ENCODE measurements around the gene RNF182. TPM values are rescaled to one million over a fixed set of nuclear protein-coding genes. Genes with fewer than 3 reads are reported as not detected.

RNF182 gene
- total RNA-seq, 1 donor from 2014 or later: 3.0 TPM

DNA sequence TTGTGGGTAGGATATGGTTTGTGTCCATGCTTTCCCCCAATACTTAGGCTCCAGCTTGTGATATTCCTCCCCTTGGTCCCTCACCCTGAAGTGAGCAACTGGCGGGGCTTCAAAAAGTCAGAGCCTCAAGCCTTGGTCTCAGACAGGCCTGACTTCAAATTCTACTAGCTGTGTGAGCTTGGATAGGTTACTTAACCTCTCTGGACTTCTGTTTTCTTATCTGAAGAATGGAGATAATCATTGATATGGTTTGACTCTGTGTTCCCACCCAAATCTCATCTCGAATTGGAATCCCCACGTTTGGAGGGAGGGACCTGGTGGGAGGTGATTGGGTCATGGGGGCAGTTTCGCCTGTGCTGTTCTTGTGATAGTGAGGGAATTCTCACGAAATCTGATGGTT lies 97.9 kb downstream of the RNF182 start:
- intact Hi-C loops (cut with DNase I): no loop called here

DNA sequence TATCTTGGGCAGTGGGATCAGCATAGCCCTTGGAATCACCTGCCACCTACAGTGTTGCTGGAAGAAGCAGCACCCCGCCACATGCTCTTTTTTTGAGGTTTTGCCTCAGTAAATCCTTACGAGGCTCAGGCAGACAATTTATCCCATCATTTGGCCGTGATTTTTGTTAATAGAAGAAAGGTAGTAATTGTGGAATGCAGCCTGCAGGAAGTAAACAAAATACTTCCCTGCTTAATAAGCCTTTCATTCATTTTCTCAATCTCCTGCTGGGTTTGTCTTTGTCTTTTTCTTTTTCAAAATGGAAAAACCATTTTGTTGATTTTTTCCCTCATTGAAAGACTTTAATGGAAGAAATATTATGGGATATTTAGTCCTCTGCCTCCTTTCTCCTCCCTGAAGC lies 99.1 kb downstream of the RNF182 start:
- H3K4me1 ChIP-seq: no peaks in the 10 kb centered on the region
- no peak overlapping the region for H3K27ac ChIP-seq
- TF ChIP-seq, protein P1, sequence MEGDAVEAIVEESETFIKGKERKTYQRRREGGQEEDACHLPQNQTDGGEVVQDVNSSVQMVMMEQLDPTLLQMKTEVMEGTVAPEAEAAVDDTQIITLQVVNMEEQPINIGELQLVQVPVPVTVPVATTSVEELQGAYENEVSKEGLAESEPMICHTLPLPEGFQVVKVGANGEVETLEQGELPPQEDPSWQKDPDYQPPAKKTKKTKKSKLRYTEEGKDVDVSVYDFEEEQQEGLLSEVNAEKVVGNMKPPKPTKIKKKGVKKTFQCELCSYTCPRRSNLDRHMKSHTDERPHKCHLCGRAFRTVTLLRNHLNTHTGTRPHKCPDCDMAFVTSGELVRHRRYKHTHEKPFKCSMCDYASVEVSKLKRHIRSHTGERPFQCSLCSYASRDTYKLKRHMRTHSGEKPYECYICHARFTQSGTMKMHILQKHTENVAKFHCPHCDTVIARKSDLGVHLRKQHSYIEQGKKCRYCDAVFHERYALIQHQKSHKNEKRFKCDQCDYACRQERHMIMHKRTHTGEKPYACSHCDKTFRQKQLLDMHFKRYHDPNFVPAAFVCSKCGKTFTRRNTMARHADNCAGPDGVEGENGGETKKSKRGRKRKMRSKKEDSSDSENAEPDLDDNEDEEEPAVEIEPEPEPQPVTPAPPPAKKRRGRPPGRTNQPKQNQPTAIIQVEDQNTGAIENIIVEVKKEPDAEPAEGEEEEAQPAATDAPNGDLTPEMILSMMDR (IDR thresholded peaks at IDR 0.05): no peak
- DNase-seq (ENCODE audit: low spot score in 2 of 2): no peak
- H3K36me3 ChIP-seq: no peaks in the 10 kb centered on the region
- H3K27me3 ChIP-seq: no peaks in the 10 kb centered on the region
- H3K4me3 ChIP-seq: no peak overlapping the region
- no peaks in the 10 kb centered on the region for H3K9me3 ChIP-seq
- intact Hi-C loops (cut with DNase I): no loop called here

More for the DNA sequence above, 97.9 kb downstream of the RNF182 start:
- H3K27me3 ChIP-seq: no peaks in the 10 kb centered on the region
- H3K36me3 ChIP-seq: no peaks in the 10 kb centered on the region
- DNase-seq (ENCODE audit: low spot score in 2 of 2): no peak
- H3K9me3 ChIP-seq: no peaks in the 10 kb centered on the region
- TF ChIP-seq, protein P1 (IDR thresholded peaks at IDR 0.05): no peak
- H3K4me3 ChIP-seq: no peak overlapping the region
- no peaks in the 10 kb centered on the region for H3K4me1 ChIP-seq
- no peak overlapping the region for H3K27ac ChIP-seq

DNA sequence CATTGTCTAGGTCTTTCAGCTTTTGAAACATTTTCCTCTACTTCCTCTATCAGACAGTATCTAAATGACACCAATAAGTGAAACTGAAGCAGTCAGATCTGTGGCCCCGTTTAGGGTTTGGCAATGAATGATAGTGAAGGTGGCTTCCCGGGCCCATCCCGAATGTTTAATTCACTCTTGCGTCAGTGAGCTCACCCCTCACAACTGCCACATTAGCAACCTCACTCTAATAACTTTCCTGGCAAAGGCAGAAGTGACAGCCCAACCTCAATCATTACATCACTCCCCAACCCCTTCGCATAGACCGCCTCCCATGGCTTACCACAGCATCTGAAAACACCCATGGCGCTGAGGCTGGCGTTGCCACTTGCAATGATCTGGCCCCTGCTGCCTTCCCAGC lies 100.4 kb downstream of the RNF182 start:
- intact Hi-C loops (cut with DNase I): no loop called here
- H3K9me3 ChIP-seq: no peaks in the 10 kb centered on the region
- H3K36me3 ChIP-seq: no peaks in the 10 kb centered on the region
- H3K27ac ChIP-seq: no peak overlapping the region
- no peak overlapping the region for H3K4me3 ChIP-seq
- H3K4me1 ChIP-seq: no peaks in the 10 kb centered on the region
- DNase-seq (ENCODE audit: low spot score in 2 of 2): no peak
- TF ChIP-seq, protein P1 (IDR thresholded peaks at IDR 0.05): no peak
- H3K27me3 ChIP-seq: no peaks in the 10 kb centered on the region

DNA sequence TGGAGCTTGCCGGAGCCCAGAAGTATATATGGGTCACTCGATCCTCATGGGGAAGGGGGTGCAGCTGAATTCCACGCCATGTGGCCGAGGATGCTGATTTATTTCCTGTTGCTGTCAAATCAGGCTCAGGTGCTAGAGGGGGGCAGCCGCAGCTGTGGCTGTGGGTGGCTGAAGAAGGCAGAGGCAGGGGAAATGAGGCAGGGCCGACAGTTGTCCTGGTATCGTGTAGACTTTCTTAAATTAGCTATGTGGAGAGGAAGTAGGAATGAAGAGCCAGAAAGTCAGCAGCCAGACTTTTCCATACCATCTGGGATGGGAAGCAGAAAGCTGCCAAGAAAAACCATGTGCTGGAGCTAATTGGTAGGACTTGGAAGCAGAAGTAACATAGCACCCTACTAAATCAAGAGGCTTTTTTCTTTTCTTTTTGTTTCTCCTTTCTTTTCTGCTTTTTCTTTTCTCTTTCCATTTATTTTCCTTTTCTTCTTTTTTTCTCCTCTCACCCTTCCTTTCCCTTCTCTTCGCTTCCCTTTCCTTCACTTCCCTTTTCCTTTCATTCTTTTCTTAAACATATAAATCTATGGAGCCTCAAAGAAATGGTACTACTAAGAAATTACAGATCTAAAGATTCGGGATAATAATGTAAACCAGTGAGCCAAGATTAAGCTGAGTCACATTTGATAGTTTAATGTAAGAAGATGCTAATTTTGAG lies 102.2 kb downstream of the RNF182 start:
- no peak for DNase-seq (ENCODE audit: low spot score in 2 of 2)
- Histone ChIP-seq H3K4me1 (no peaks in the 10 kb centered on the region), H3K27ac (no peak overlapping the region), H3K36me3 (no peaks in the 10 kb centered on the region), H3K27me3 (no peaks in the 10 kb centered on the region), H3K9me3 (no peaks in the 10 kb centered on the region), H3K4me3 (no peak overlapping the region)
- intact Hi-C loops (cut with DNase I): no loop called here
- TF ChIP-seq, protein P1 (IDR thresholded peaks at IDR 0.05): no peak

DNA sequence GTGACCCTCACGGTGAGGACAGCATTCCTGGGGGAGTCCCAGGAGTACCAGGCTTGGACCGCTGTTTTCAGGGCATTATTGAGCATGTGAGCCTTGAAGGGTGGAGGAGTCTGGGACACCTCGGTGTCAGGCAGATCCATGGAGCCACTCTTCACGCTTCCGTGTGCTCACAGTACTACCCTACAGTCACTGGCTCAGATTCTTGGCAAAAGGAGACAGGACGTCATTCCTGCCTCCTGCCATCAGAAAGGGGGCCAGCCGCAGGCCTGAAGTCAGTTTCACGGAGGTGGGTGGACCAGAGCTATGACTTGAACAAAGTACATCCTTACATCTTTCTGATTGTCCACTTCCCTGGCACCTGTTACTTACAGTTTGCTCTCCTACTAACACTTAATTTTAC lies 103.9 kb downstream of the RNF182 start:
- no peaks in the 10 kb centered on the region for H3K36me3 ChIP-seq
- intact Hi-C loops (cut with DNase I): no loop called here

More for the DNA sequence above, 103.9 kb downstream of the RNF182 start:
- Histone ChIP-seq H3K27me3 (no peaks in the 10 kb centered on the region), H3K4me3 (no peak overlapping the region), H3K4me1 (no peaks in the 10 kb centered on the region), H3K27ac (no peak overlapping the region), H3K9me3 (no peaks in the 10 kb centered on the region)
- no peak for DNase-seq (ENCODE audit: low spot score in 2 of 2)
- TF ChIP-seq, protein P1 (IDR thresholded peaks at IDR 0.05): no peak
